ENCODE measurements around the gene SHANK1. TPM values are rescaled to one million over a fixed set of nuclear protein-coding genes. Genes with fewer than 3 reads are reported as not detected.

SHANK1 gene
- total RNA-seq, 3 donors from 2014 or later, result 0.59 to 0.98 TPM; not detected in 1

GRCh38 chr19:50719119-50719435 lies 525 bp downstream of the SHANK1 start:
- Histone ChIP-seq H3K36me3 (no peaks in the 10 kb centered on the region), H3K27me3 (peaks cover 7 to 25% of the 10 kb centered on the region in 2 donors), H3K4me3 (peak overlapping the region; percentile 11 to 78 (median 54)), H3K27ac (peak overlapping the region in 1 of 2 donors; percentile 78), H3K9me3 (no peaks in the 10 kb centered on the region), H3K4me1 (peaks cover 0 to 8% of the 10 kb centered on the region in 2 donors)
- intact Hi-C loops (cut with DNase I; ENCODE audit: low total_unique reads), result no loop called here
- DNase-seq (ENCODE audit: low spot score in 2 of 2), result no peak
- TF ChIP-seq POLR2A (IDR thresholded peaks at IDR 0.05) (no peak), CTCF (IDR thresholded peaks at IDR 0.05) (no peak), POLR2AphosphoS5 (IDR thresholded peaks at IDR 0.05) (no peak)

- Histone ChIP-seq H3K36me3 (no peaks in the 10 kb centered on the region), H3K27me3 (peaks cover 7 to 25% of the 10 kb centered on the region in 2 donors), H3K4me1 (peaks cover 0 to 8% of the 10 kb centered on the region in 2 donors), H3K27ac (no peak overlapping the region), H3K4me3 (peak overlapping the region; percentile 11 to 78 (median 54)), H3K9me3 (no peaks in the 10 kb centered on the region)
- DNase-seq (ENCODE audit: low spot score in 2 of 2), result no peak
- TF ChIP-seq CTCF (IDR thresholded peaks at IDR 0.05) (no peak), POLR2A (IDR thresholded peaks at IDR 0.05) (no peak), POLR2AphosphoS5 (IDR thresholded peaks at IDR 0.05) (no peak)
- intact Hi-C loops (cut with DNase I; ENCODE audit: low total_unique reads), result no loop called here
Measured at GRCh38 chr19:50718255-50719118, 1.1 kb downstream of the SHANK1 start.

- Histone ChIP-seq H3K27ac (no peak overlapping the region), H3K36me3 (no peaks in the 10 kb centered on the region), H3K4me1 (peaks cover 0 to 8% of the 10 kb centered on the region in 2 donors), H3K9me3 (no peaks in the 10 kb centered on the region), H3K4me3 (peak overlapping the region in 2 of 3 donors; percentile 54 to 78), H3K27me3 (peaks cover 7 to 25% of the 10 kb centered on the region in 2 donors)
- TF ChIP-seq POLR2AphosphoS5 (IDR thresholded peaks at IDR 0.05), result no peak
- no peak for TF ChIP-seq POLR2A (IDR thresholded peaks at IDR 0.05)
- no peak for TF ChIP-seq CTCF (IDR thresholded peaks at IDR 0.05)
- no peak for DNase-seq (ENCODE audit: low spot score in 2 of 2)
- intact Hi-C loops (cut with DNase I; ENCODE audit: low total_unique reads), result no loop called here
Measured at GRCh38 chr19:50717891-50718254, 1.7 kb downstream of the SHANK1 start.

GRCh38 chr19:50717026-50717723 lies 2.4 kb downstream of the SHANK1 start:
- H3K27ac ChIP-seq, result no peak overlapping the region

More at GRCh38 chr19:50717026-50717723, 2.4 kb downstream of the SHANK1 start:
- TF ChIP-seq POLR2A (IDR thresholded peaks at IDR 0.05), result no peak
- TF ChIP-seq CTCF (IDR thresholded peaks at IDR 0.05), result no peak
- no peak for TF ChIP-seq POLR2AphosphoS5 (IDR thresholded peaks at IDR 0.05)
- peaks cover 7 to 25% of the 10 kb centered on the region in 2 donors for H3K27me3 ChIP-seq
- no peak for DNase-seq (ENCODE audit: low spot score in 2 of 2)
- H3K4me1 ChIP-seq, result peaks cover 0 to 8% of the 10 kb centered on the region in 2 donors
- no peaks in the 10 kb centered on the region for H3K36me3 ChIP-seq
- H3K4me3 ChIP-seq, result no peak overlapping the region
- no peaks in the 10 kb centered on the region for H3K9me3 ChIP-seq
- intact Hi-C loops (cut with DNase I; ENCODE audit: low total_unique reads), result no loop called here
